HepG2 (cell line): ENCODE measurements around the gene LRRC3. TPM values are rescaled to one million over a fixed set of nuclear protein-coding genes. Genes with fewer than 3 reads are reported as not detected.

Experiments
- ARHGAP35 ChIP-seq: sonication (generic); formaldehyde crosslinking; IDR thresholded peaks from 2 replicates; pipeline ENCODE4 v1.9.0; 2022; ENCODE audit warnings: mild to moderate bottlenecking, inconsistent platforms, moderate library complexity, missing genetic modification reagents, borderline replicate concordance
- CREM ChIP-seq, 2 experiments: sonication (generic) in 1 of 2; formaldehyde crosslinking in 1 of 2; IDR thresholded peaks; 2 replicates each; pipeline versions ENCODE4 v1.4.0 to v1.6.1; 2016 to 2020; ENCODE audit warnings: antibody characterized with exemption in 1 of 2, mild to moderate bottlenecking in 1 of 2, missing genetic modification reagents in 1 of 2
- FOXA1 ChIP-seq, 2 experiments: fragments of 450-650 bp in 1 of 2; sonication (generic) in 1 of 2; formaldehyde crosslinking in 1 of 2; IDR thresholded peaks; 2 replicates each; pipeline versions ENCODE4 v1.4.0 to v1.6.1; 2016 to 2020; ENCODE audit warnings: missing genetic modification reagents in 1 of 2
- FOXJ3 ChIP-seq: sonication (generic); formaldehyde crosslinking; IDR thresholded peaks from 2 replicates; pipeline ENCODE4 v1.4.0; 2020; ENCODE audit warnings: missing genetic modification reagents, mild to moderate bottlenecking, borderline replicate concordance
- FOXO1 ChIP-seq: sonication (generic); formaldehyde crosslinking; IDR thresholded peaks from 2 replicates; pipeline ENCODE4 v1.4.0; 2020; ENCODE audit warnings: missing genetic modification reagents
- HNF1B ChIP-seq: sonication (generic); formaldehyde crosslinking; IDR thresholded peaks from 2 replicates; pipeline ENCODE4 v1.5.1; 2020; ENCODE audit warnings: mild to moderate bottlenecking, moderate library complexity, missing genetic modification reagents
- NFYB ChIP-seq: sonication (generic); formaldehyde crosslinking; IDR thresholded peaks from 2 replicates; pipeline ENCODE4 v1.4.0; 2020; ENCODE audit warnings: missing genetic modification reagents
- RBFOX2 ChIP-seq: fragments of 200-400 bp; formaldehyde crosslinking; IDR thresholded peaks from 2 replicates; pipeline ENCODE4 v1.6.1; 2017; ENCODE audit warnings: low read depth, mild to moderate bottlenecking, low read length
- RCOR2 ChIP-seq: IDR thresholded peaks from 2 replicates; pipeline ENCODE4 v1.6.1; 2016; ENCODE audit warnings: missing biosample characterization, missing genetic modification reagents
- SIX1 ChIP-seq: sonication (generic); formaldehyde crosslinking; IDR thresholded peaks from 2 replicates; pipeline ENCODE4 v1.4.0; 2020; ENCODE audit warnings: missing genetic modification reagents, borderline replicate concordance
- TFAP4 ChIP-seq: sonication (generic); IDR thresholded peaks from 2 replicates; pipeline ENCODE4 v1.6.1; 2016; ENCODE audit warnings: low read depth, borderline replicate concordance
- THAP11 ChIP-seq: IDR thresholded peaks from 2 replicates; pipeline ENCODE4 v1.6.1; 2016; ENCODE audit warnings: missing biosample characterization, missing genetic modification reagents
- ZFP37 ChIP-seq: sonication (generic); formaldehyde crosslinking; IDR thresholded peaks from 2 replicates; pipeline ENCODE4 v1.4.0; 2020; ENCODE audit warnings: missing genetic modification reagents, borderline replicate concordance
- ZNF30 ChIP-seq: sonication (generic); formaldehyde crosslinking; IDR thresholded peaks from 2 replicates; pipeline ENCODE4 v1.5.0; 2020; ENCODE audit warnings: mild to moderate bottlenecking, missing genetic modification reagents
- ZNF460 ChIP-seq: sonication (generic); formaldehyde crosslinking; IDR thresholded peaks from 2 replicates; pipeline ENCODE4 v1.5.1; 2020; ENCODE audit warnings: missing genetic modification reagents, mild to moderate bottlenecking, borderline replicate concordance
- ZNF607 ChIP-seq: sonication (generic); formaldehyde crosslinking; IDR thresholded peaks from 2 replicates; pipeline ENCODE4 v1.5.1; 2020; ENCODE audit warnings: missing genetic modification reagents, mild to moderate bottlenecking, borderline replicate concordance
- ZNF616 ChIP-seq: sonication (generic); formaldehyde crosslinking; IDR thresholded peaks from 2 replicates; pipeline ENCODE4 v1.5.0; 2020; ENCODE audit warnings: low read depth, mild to moderate bottlenecking, missing genetic modification reagents
- polyA plus RNA-seq, 8 experiments: library from polyadenylated mRNA; depleted of rRNA in 3 of 8; stranded (reverse) in 7 of 8; unstranded in 1 of 8; fragments of >200 nt; fragmentation: Illumina TruSeq in 4 of 8; extraction: Trizol in 4 of 8; gene quantifications; 2 replicates each; pipeline versions ENCODE4 v1.2.1 to v1.2.3, GENCODE V29; 2011 to 2016; ENCODE audit warnings: low read depth in 4 of 8, missing spikeins in 1 of 8, mixed read lengths in 1 of 8; ENCODE audit not compliant: insufficient read depth in 1 of 8
- total RNA-seq, 5 experiments: library from RNA; depleted of rRNA; stranded (reverse); fragments of >200 nt; fragmentation: Illumina TruSeq; extraction: Trizol; gene quantifications; 2 replicates each; pipeline ENCODE4 v1.2.3, GENCODE V29; 2016; ENCODE audit warnings: low read depth in 1 of 5
- TF ChIP-seq, protein P1 (sequence below): sonication (generic); formaldehyde crosslinking; IDR thresholded peaks from 2 replicates; pipeline ENCODE4 v1.5.0; 2020; ENCODE audit warnings: mild to moderate bottlenecking, missing genetic modification reagents, borderline replicate concordance
- TF ChIP-seq, protein P2 (sequence below): sonication (generic); formaldehyde crosslinking; IDR thresholded peaks from 2 replicates; pipeline ENCODE4 v1.5.0; 2020; ENCODE audit warnings: missing genetic modification reagents

The LRRC3 gene
- total and polyA plus RNA-seq, 2 of the 13 experiments (the other 11 are each of a cell fraction or from before 2014, with no cell fraction given), result 4.8 to 16.5 TPM

GRCh38 chr21:44482581-44483287, 27.4 kb downstream of the LRRC3 start (continued):
- TF ChIP-seq, protein P1, sequence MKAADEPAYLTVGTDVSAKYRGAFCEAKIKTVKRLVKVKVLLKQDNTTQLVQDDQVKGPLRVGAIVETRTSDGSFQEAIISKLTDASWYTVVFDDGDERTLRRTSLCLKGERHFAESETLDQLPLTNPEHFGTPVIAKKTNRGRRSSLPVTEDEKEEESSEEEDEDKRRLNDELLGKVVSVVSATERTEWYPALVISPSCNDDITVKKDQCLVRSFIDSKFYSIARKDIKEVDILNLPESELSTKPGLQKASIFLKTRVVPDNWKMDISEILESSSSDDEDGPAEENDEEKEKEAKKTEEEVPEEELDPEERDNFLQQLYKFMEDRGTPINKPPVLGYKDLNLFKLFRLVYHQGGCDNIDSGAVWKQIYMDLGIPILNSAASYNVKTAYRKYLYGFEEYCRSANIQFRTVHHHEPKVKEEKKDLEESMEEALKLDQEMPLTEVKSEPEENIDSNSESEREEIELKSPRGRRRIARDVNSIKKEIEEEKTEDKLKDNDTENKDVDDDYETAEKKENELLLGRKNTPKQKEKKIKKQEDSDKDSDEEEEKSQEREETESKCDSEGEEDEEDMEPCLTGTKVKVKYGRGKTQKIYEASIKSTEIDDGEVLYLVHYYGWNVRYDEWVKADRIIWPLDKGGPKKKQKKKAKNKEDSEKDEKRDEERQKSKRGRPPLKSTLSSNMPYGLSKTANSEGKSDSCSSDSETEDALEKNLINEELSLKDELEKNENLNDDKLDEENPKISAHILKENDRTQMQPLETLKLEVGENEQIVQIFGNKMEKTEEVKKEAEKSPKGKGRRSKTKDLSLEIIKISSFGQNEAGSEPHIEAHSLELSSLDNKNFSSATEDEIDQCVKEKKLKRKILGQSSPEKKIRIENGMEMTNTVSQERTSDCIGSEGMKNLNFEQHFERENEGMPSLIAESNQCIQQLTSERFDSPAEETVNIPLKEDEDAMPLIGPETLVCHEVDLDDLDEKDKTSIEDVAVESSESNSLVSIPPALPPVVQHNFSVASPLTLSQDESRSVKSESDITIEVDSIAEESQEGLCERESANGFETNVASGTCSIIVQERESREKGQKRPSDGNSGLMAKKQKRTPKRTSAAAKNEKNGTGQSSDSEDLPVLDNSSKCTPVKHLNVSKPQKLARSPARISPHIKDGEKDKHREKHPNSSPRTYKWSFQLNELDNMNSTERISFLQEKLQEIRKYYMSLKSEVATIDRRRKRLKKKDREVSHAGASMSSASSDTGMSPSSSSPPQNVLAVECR (CRISPR knock-in tag), result peak; percentile 73; the same call in 1 of the 2 replicates
- TF ChIP-seq FOXA1 (IDR thresholded peaks at IDR 0.05), result no peak
- no peak for TF ChIP-seq FOXA1 (CRISPR knock-in tag; IDR thresholded peaks at IDR 0.05)
- no peak for TF ChIP-seq TFAP4
- TF ChIP-seq ZNF607 (CRISPR knock-in tag), result no peak
- TF ChIP-seq THAP11 (CRISPR knock-in tag), result peak; percentile 53
- TF ChIP-seq, protein P2, sequence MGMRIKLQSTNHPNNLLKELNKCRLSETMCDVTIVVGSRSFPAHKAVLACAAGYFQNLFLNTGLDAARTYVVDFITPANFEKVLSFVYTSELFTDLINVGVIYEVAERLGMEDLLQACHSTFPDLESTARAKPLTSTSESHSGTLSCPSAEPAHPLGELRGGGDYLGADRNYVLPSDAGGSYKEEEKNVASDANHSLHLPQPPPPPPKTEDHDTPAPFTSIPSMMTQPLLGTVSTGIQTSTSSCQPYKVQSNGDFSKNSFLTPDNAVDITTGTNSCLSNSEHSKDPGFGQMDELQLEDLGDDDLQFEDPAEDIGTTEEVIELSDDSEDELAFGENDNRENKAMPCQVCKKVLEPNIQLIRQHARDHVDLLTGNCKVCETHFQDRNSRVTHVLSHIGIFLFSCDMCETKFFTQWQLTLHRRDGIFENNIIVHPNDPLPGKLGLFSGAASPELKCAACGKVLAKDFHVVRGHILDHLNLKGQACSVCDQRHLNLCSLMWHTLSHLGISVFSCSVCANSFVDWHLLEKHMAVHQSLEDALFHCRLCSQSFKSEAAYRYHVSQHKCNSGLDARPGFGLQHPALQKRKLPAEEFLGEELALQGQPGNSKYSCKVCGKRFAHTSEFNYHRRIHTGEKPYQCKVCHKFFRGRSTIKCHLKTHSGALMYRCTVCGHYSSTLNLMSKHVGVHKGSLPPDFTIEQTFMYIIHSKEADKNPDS, result no peak
- no peak for TF ChIP-seq RCOR2 (CRISPR knock-in tag)
- no peak; the same call in 1 of the 2 replicates for TF ChIP-seq ZFP37 (CRISPR knock-in tag)
- TF ChIP-seq CREM (IDR thresholded peaks at IDR 0.05), result peak; percentile 83
- no peak for TF ChIP-seq CREM (CRISPR knock-in tag; IDR thresholded peaks at IDR 0.05)
- 0 out of 2 replicates have a peak, but pooled peaks have one; percentile 23 for TF ChIP-seq HNF1B (CRISPR knock-in tag)
- TF ChIP-seq NFYB, result peak; percentile 90
- TF ChIP-seq SIX1 (CRISPR knock-in tag), result peak; percentile 12; the same call in 1 of the 2 replicates
- TF ChIP-seq FOXJ3 (CRISPR knock-in tag), result peak; percentile 48; the same call in 1 of the 2 replicates
- no peak for TF ChIP-seq ZNF616
- no peak for TF ChIP-seq ZNF30 (CRISPR knock-in tag)
- TF ChIP-seq FOXO1, result no peak
- no peak for TF ChIP-seq RBFOX2
- TF ChIP-seq ZNF460 (CRISPR knock-in tag), result no peak
- no peak for TF ChIP-seq ARHGAP35 (CRISPR knock-in tag)
